Gastrocnemius medialis (tissue), 4 donors: ENCODE results near the gene ZNF681. TPM values are rescaled to one million over a fixed set of nuclear protein-coding genes. Genes with fewer than 3 reads are reported as not detected.
"Not testable (repeated sequence)": the region's sequence is repeated elsewhere in the genome, so short reads cannot be mapped to it uniquely, and the experiment has no call there.

Experiments used
- ATAC-seq, 2 donors: fragments of 150-250 bp; one replicate each; pipeline ENCODE4 v1.9.1; 2016
- DNase-seq, 2 donors: peaks; one replicate each; pipeline ENCODE4 v3.0.0-alpha.2; 2019
- H3K27ac ChIP-seq, 4 donors: fragments of 200-600 bp; sonication (generic); 1 replicate in 1 of 4; 2 replicates in 3 of 4; pipeline ENCODE4 v1.5.1; 2016 to 2018; ENCODE audit warnings: mild to moderate bottlenecking in 2 of 4, moderate library complexity in 1 of 4
- H3K27me3 ChIP-seq, 3 donors: fragments of 200-600 bp; sonication (generic) in 2 of 3; 1 replicate in 1 of 3; 2 replicates in 2 of 3; pipeline versions ENCODE4 v1.5.1 to v1.6.0; 2016 to 2019; ENCODE audit warnings: mild to moderate bottlenecking in 1 of 3, moderate library complexity in 1 of 3
- H3K36me3 ChIP-seq, 2 donors: fragments of 200-600 bp; sonication (generic) in 1 of 2; one replicate each; pipeline ENCODE4 v1.5.1; 2017 to 2018
- H3K4me1 ChIP-seq, 2 donors: fragments of 200-600 bp; sonication (generic) in 1 of 2; one replicate each; pipeline ENCODE4 v1.5.1; 2016 to 2017; ENCODE audit warnings: mild to moderate bottlenecking in 2 of 2
- H3K4me3 ChIP-seq, 4 donors: fragments of 200-600 bp; sonication (generic) in 3 of 4; 1 replicate in 1 of 4; 2 replicates in 3 of 4; pipeline ENCODE4 v1.5.1; 2016 to 2019; ENCODE audit warnings: mild to moderate bottlenecking in 2 of 4
- H3K9me3 ChIP-seq, 3 donors: fragments of 200-600 bp; sonication (generic) in 2 of 3; 1 replicate in 1 of 3; 2 replicates in 2 of 3; pipeline ENCODE4 v1.5.1; 2016 to 2019
- POLR2A ChIP-seq, 2 donors: fragments of 450-650 bp; IDR thresholded peaks; one replicate each; pipeline ENCODE4 v1.6.1; 2017; ENCODE audit warnings: antibody characterized with exemption in 2 of 2, mild to moderate bottlenecking in 2 of 2, moderate library complexity in 2 of 2
- in situ Hi-C, 4 donors: fragments of 200-750 bp; cut with MboI; loops; one replicate each; pipeline versions ENCODE4 v1.15.0 to v1.8.0; 2017; ENCODE audit warnings: low sequenced_read_pairs in 4 of 4
- intact Hi-C: fragments of 100-400 bp; cut with DNase I; formaldehyde crosslinking; loops from one replicate; pipeline ENCODE4 v1.15.1; 2023; ENCODE audit warnings: low total_unique reads
- total RNA-seq, 4 donors: library from RNA; depleted of rRNA; stranded (reverse); fragments of >200 nt; gene quantifications; one replicate each; pipeline versions ENCODE4 v1.1.0 to v1.2.3, GENCODE V29; 2016
- TF ChIP-seq, protein P1 (sequence below), 5 experiments: fragments of 450-650 bp in 3 of 5; fragments of 200-600 bp in 2 of 5; sonication (generic) in 2 of 5; IDR thresholded peaks in 4 of 5; conservative IDR thresholded peaks in 1 of 5; 1 replicate in 4 of 5; 2 replicates in 1 of 5; pipeline ENCODE4 v1.5.1; 2016 to 2019; ENCODE audit warnings: antibody characterized with exemption in 5 of 5, mild to moderate bottlenecking in 3 of 5, moderate library complexity in 3 of 5

Gene ZNF681
- total RNA-seq, 4 donors from 2014 or later = 0.07 to 0.25 (median 0.19) TPM

GRCh38 chr19:23785982-23786381 is 27.3 kb upstream of the ZNF681 start:
- no peaks in the 10 kb centered on the region for H3K27me3 ChIP-seq
- DNase-seq (no peak), ATAC-seq (no peak)
- TF ChIP-seq, protein P1, sequence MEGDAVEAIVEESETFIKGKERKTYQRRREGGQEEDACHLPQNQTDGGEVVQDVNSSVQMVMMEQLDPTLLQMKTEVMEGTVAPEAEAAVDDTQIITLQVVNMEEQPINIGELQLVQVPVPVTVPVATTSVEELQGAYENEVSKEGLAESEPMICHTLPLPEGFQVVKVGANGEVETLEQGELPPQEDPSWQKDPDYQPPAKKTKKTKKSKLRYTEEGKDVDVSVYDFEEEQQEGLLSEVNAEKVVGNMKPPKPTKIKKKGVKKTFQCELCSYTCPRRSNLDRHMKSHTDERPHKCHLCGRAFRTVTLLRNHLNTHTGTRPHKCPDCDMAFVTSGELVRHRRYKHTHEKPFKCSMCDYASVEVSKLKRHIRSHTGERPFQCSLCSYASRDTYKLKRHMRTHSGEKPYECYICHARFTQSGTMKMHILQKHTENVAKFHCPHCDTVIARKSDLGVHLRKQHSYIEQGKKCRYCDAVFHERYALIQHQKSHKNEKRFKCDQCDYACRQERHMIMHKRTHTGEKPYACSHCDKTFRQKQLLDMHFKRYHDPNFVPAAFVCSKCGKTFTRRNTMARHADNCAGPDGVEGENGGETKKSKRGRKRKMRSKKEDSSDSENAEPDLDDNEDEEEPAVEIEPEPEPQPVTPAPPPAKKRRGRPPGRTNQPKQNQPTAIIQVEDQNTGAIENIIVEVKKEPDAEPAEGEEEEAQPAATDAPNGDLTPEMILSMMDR (IDR thresholded peaks at IDR 0.05 in 4 of 5, conservative IDR thresholded peaks at IDR 0.05 in 1 of 5) = no peak
- TF ChIP-seq POLR2A (IDR thresholded peaks at IDR 0.05) = no peak
- H3K27ac ChIP-seq = no peak overlapping the region
- H3K4me3 ChIP-seq = no peak overlapping the region
- H3K9me3 ChIP-seq = no peaks in the 10 kb centered on the region
- intact Hi-C loops (no loop called here), in situ Hi-C loops (no loop called here)
- no peaks in the 10 kb centered on the region for H3K36me3 ChIP-seq
- H3K4me1 ChIP-seq = no peaks in the 10 kb centered on the region

GRCh38 chr19:23784274-23784673 is 25.6 kb upstream of the ZNF681 start:
- intact Hi-C loops (no loop called here), in situ Hi-C loops (no loop called here)
- Histone ChIP-seq H3K27ac (no peak overlapping the region), H3K9me3 (no peaks in the 10 kb centered on the region), H3K4me3 (no peak overlapping the region), H3K4me1 (no peaks in the 10 kb centered on the region), H3K27me3 (no peaks in the 10 kb centered on the region), H3K36me3 (no peaks in the 10 kb centered on the region)
- ATAC-seq = no peak
- no peak for TF ChIP-seq POLR2A (IDR thresholded peaks at IDR 0.05)
- TF ChIP-seq, protein P1 (IDR thresholded peaks at IDR 0.05 in 4 of 5, conservative IDR thresholded peaks at IDR 0.05 in 1 of 5) = no peak
- no peak for DNase-seq

GRCh38 chr19:23783636-23784035 is 24.9 kb upstream of the ZNF681 start:
- H3K27me3 ChIP-seq = no peaks in the 10 kb centered on the region
- in situ Hi-C loops (no loop called here), intact Hi-C loops (no loop called here)
- ATAC-seq (no peak), DNase-seq (no peak)
- H3K9me3 ChIP-seq = no peaks in the 10 kb centered on the region
- no peaks in the 10 kb centered on the region for H3K4me1 ChIP-seq
- no peak for TF ChIP-seq POLR2A (IDR thresholded peaks at IDR 0.05)
- TF ChIP-seq, protein P1 (IDR thresholded peaks at IDR 0.05 in 4 of 5, conservative IDR thresholded peaks at IDR 0.05 in 1 of 5) = no peak
- no peaks in the 10 kb centered on the region for H3K36me3 ChIP-seq
- H3K27ac ChIP-seq = no peak overlapping the region
- H3K4me3 ChIP-seq = no peak overlapping the region

DNA sequence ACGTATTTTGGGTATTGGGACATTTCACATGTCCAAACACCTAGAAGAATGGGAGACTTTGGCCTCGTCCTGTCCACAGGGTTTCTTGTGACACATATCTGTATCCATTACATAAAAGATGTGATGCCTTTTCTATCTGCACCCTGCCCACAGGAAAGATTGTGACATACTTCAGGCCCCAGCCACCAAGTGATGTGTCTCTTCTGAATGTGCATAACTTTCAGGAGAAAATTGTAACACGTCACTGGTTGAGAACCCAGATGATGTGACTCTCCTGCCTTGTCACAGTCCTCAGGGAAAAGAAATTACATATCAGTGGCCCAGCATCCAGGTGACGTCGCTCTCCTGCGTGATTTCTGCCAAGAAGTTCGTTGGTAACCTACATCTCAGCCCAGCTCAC is 21.0 kb upstream of the ZNF681 start:
- H3K9me3 ChIP-seq = no peaks in the 10 kb centered on the region
- ATAC-seq = no peak
- no peak overlapping the region for H3K27ac ChIP-seq
- H3K4me3 ChIP-seq = no peak overlapping the region
- TF ChIP-seq POLR2A (IDR thresholded peaks at IDR 0.05) = no peak
- TF ChIP-seq, protein P1 (IDR thresholded peaks at IDR 0.05 in 4 of 5, conservative IDR thresholded peaks at IDR 0.05 in 1 of 5) = no peak
- no peak for DNase-seq
- no peaks in the 10 kb centered on the region for H3K4me1 ChIP-seq
- H3K27me3 ChIP-seq = no peaks in the 10 kb centered on the region
- in situ Hi-C loops (no loop called here), intact Hi-C loops (no loop called here)
- no peaks in the 10 kb centered on the region for H3K36me3 ChIP-seq

- no peak overlapping the region for H3K27ac ChIP-seq
- no peaks in the 10 kb centered on the region for H3K4me1 ChIP-seq
- no peaks in the 10 kb centered on the region for H3K36me3 ChIP-seq
- no peaks in the 10 kb centered on the region for H3K27me3 ChIP-seq
- no peaks in the 10 kb centered on the region for H3K9me3 ChIP-seq
- no peak for TF ChIP-seq POLR2A (IDR thresholded peaks at IDR 0.05)
- TF ChIP-seq, protein P1 (IDR thresholded peaks at IDR 0.05 in 4 of 5, conservative IDR thresholded peaks at IDR 0.05 in 1 of 5) = no peak
- in situ Hi-C loops = no loop called here
- intact Hi-C loops = no loop called here
- no peak overlapping the region for H3K4me3 ChIP-seq
- DNase-seq (no peak), ATAC-seq (no peak)
Measured at GRCh38 chr19:23778566-23778965, 19.9 kb upstream of the ZNF681 start.

DNA sequence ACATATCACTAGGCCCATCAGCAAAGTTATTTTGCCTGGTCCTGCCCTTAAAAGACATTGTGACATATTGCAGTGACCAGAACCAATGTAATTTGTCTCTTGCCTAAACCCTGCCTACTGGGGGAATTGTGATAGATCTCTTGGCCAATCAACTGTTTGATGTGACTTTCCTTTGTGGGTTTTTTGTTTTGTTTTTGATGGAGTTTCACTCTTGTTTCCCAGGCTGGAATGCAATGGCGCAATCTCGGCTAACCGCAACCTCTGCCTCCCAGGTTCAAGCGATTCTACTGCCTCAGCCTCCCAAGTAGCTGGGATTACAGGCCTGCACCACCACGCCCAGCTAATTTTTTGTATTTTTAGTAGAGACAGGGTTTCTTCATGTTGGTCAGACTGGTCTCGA is 19.3 kb upstream of the ZNF681 start:
- H3K27ac ChIP-seq, H3K9me3 ChIP-seq, in situ Hi-C loops, intact Hi-C loops, H3K36me3 ChIP-seq, H3K4me3 ChIP-seq, H3K4me1 ChIP-seq, ATAC-seq, DNase-seq, H3K27me3 ChIP-seq: not testable (repeated sequence)
